GM19035 (cell line): ENCODE measurements around the gene JADE2.

ENCODE experiments used
- ATAC-seq: cut with Tn5 transposase; IDR thresholded peaks from one replicate; pipeline ENCODE4 v1.9.1; 2021; ENCODE audit not compliant: unreplicated experiment

The JADE2 gene

GRCh38 chr5:134529460-134529859 is 4.0 kb downstream of the JADE2 start:
- no peak for ATAC-seq

GRCh38 chr5:134530301-134531077 is 5.0 kb downstream of the JADE2 start:
- no peak for ATAC-seq

DNA sequence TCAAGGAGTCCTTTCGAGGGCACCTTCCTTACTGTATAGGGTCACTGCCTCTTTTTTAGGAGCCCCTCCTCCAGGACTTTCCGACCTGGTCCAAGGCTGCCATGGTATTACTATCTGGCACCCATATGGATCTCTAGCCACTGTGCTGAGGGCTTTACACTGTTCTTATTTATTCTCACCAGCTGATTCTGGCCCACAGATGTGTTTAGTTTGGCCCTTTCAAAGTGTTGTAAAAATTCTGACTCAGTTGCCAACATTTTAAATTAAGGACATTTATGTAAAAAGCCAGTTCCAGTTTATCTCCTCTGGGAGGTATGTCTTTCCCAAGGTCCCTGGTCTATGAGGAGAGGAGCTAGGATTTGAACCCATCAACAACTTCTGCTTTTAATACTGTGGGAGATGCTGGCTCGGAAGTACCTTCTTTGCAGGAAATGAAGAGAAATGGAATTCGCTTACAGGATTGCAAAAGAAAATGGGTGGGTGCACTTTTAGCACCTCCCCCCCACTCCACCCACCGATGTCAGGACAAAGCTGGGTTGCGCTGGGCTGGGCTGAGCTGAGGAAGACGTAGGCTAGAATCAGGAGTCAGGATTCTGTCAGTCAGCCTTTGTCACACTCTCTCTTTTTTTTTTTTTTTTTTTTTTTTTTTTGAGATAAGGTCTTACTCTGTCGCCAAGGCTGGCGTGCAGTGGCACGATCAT is 7.8 kb downstream of the JADE2 start:
- no peak for ATAC-seq

GRCh38 chr5:134534058-134534725 is 8.7 kb downstream of the JADE2 start:
- ATAC-seq: no peak

- ATAC-seq: no peak
Observed at GRCh38 chr5:134534726-134535110, 9.2 kb downstream of the JADE2 start.

- no peak for ATAC-seq
Observed at GRCh38 chr5:134536876-134537275, 11.4 kb downstream of the JADE2 start.

DNA sequence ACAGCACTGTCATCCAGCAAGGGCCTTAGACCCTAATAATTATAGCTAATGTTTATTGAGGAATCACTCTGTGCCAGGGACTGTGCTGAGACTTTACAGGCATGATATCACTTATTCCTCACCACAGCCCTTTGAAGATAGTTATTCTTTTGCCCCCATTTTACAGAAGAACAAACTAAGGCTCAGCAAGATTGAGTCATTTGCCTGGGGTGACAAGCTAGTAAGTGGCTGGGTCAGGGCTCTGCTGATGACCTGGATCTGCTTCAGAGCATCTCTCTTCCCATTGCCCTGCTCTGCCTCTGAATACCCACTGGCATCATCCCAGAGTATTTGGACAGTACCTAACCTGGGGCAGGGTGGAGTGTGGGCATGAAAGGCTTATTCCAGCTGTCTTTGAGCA is 11.8 kb downstream of the JADE2 start:
- ATAC-seq: no peak

DNA sequence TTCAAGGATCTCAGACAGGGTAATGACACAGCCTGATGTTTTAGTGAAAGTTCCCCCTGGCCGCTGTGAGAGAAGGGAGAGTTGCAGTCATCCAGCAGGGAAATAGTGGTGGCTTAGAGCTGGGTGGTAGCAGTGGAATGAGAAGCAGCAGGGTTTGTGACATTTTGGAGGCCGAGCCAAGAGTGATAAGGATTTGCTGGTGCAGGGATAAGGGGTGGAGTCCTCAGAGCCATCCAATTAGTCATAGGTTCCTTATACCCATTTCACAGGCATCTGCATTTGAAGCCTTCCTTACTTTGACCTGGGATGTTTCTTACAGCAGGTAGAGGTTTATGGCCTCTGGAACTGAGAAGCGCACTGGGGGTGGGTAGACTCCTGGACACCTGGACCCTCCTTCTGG is 12.8 kb downstream of the JADE2 start:
- ATAC-seq: no peak

DNA sequence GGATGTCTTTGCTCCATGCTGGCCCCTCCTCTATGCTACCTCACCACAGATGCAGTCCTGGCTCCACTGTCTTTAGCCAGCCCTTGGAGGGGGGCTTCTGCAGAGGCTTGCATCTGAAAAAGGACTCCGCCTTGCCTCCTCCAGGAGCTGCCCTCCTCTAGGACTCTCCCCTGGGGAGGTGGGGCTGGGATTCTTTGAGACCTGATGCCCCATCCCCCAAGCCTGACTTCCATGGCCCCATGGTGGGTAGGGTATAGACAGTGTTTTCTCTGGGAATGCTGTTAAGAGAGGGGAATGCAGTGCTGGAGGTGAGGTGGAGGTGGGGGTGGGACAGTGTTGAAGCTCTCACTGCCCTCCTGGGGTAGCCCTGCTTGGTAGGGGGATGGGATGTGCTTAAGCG is 14.3 kb downstream of the JADE2 start:
- no peak for ATAC-seq

DNA sequence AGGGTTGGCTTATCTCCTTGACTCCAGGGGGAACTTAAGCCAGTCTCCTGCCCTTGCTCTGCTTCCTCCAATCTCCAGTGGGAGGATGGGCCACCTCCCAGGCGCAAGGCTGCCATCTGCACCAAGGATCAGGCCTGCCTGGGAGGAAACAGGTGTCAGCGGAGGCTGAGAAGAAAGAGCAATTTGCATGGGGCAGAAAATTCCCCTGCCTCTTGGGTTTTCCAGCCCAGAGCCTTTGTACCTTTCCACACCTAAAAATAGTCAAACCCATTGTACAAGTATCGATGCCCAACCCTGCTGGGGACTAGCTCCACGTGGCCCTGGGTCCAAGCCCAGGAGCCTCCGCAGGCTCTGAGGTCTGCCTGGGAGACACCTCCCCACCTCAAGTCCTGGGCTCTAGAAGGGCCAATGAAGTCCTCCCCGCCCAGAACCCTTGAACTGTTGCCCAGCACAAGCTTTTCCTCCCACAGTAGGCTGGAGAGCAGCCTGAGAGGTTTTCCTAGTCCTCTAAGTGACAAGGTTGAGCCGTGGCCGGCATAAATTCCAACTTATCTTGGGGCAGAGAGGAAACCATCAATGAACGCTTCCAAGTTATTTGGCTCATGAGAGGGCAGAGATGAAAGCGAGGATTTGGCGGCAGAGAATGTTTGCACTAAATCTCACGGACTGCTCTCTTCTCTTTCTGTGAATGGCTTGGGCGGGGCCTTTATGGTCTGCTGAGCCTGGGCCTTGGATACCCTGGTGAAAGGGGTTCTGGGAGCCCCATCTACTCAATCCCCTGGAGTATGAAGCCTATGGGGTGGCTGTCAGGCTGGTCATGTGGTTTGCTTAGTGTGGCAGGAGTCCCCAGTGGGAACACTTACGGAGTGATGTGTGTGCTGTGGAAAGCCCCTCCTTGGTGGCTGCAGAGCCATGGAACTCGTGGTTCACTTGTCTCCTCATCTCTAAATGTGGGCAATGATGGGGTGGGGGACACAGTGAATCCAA is 15.6 kb downstream of the JADE2 start:
- ATAC-seq: no peak

GRCh38 chr5:134541736-134542376 is 16.4 kb downstream of the JADE2 start:
- ATAC-seq: no peak

DNA sequence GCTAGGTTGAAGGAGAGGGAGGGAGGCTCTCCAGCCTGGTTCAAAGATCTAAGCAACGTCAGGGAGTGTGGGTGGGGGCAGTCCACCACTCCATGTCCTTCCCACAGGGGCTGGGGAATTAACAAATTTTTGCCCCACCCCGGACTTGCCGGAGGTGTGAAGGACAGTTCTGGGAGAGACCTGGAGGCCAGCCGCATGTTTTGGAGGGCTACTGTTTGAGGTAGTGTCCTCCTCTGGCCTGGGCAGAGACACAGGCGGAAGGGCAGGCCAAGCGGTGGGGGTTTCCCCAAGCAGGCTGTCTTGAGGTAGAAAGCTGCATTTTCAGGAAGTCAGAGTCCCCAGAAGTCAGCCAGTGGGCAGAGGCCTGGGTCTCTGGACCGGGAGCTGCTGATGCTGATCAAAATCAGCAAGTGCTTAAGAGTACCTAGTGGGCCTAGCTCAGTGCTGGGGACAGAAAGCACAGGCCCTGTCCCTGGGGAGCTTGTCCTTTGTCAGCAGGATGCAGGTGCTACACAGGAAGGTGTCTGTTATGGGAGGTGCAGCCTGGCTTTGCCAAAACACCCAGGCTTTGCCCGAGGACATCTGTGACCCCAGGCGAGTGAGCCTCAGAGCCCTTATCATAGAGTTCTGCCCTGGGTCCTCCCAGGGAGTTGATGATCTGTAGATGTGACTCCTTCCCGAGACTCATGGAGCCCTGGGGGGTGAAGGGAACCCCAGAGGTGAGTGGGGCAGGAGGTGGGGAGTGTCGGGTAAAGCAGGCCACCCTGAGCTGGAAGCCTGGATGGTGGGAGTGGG is 18.5 kb downstream of the JADE2 start:
- peak; percentile 63 for ATAC-seq

DNA sequence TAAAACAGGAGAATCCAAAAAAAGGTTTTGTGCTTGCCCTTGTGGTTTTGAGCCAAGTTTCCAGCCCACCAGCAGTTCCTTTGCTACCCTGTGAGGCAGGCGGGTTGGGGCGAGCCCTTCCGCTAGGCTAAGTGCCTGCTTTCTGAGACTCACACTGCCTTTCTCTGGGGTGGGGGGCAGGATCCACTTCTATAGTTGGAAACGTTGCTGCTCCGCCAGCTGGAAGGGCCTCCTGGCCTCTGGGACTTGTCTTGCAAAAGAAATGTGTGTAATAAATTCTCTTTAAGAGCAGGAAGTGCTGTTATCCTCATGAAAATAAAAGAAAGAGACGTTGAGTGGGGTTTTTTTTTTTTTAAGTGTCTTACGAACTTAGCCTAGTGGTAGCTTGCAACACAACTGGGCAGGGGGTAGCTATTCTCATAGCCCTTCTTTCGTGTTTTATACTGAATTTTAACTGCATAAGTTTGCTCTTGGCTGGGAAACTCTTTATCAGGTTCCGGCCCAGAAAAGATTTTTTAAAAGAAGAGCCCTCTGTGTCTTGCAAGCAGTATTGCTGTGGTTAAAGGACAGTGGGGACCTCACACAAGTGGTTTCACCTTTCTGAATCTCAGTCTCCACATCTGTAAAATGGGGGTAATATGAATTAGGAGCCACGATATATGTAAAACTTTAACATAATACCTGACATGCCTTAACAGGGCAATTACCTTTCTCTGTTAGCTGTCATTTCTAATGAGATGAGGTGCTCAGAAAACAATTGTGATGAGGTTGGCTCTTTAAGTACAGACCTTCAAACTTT is 19.8 kb downstream of the JADE2 start:
- no peak for ATAC-seq

GRCh38 chr5:134547066-134547465 is 21.6 kb downstream of the JADE2 start:
- no peak for ATAC-seq

- ATAC-seq: no peak
Observed at GRCh38 chr5:134547579-134547978, 22.1 kb downstream of the JADE2 start.

GRCh38 chr5:134547999-134548658 is 22.7 kb downstream of the JADE2 start:
- ATAC-seq: no peak

- ATAC-seq: no peak
Observed at GRCh38 chr5:134549714-134550113, 24.2 kb downstream of the JADE2 start.
